ENCODE results near the gene EPHA8.

DNA sequence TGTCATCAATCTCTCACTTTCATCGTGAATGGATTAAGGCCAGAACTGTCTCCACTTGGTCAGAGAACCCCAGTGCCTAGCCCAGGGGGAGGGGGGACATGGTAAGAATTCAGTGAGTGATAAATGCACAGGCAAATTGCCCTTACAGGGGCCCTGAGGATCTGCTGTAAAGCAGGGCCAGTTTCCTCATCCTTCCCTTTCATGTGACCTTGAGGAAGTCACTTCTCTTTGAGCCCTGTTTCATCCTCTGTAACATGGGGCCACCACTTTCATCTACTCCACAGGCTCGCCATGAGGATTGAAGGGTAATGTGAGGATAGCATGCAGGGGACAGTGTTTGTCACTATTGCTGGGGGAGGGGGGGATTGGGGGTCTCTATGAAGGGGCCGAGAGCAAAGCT lies 45.1 kb downstream of the EPHA8 start:
- TF ChIP-seq ZNF384 (IDR thresholded peaks at IDR 0.05) (no peak), TARDBP (IDR thresholded peaks at IDR 0.05) (no peak), ARNT (IDR thresholded peaks at IDR 0.05) (no peak), FOXA1 (IDR thresholded peaks at IDR 0.05) (no peak), FOXM1 (IDR thresholded peaks at IDR 0.05; ENCODE audit: borderline replicate concordance) (no peak), FOXK2 (IDR thresholded peaks at IDR 0.05) (no peak), SP1 (IDR thresholded peaks at IDR 0.05) (no peak), CTBP1 (IDR thresholded peaks at IDR 0.05; ENCODE audit: borderline replicate concordance) (no peak), SUZ12 (IDR thresholded peaks at IDR 0.05) (no peak), LEF1 (IDR thresholded peaks at IDR 0.05; ENCODE audit: borderline replicate concordance) (no peak), NFRKB (IDR thresholded peaks at IDR 0.05) (no peak), L3MBTL2 (conservative IDR thresholded peaks at IDR 0.05) (no peak), BHLHE40 (IDR thresholded peaks at IDR 0.05; ENCODE audit: borderline replicate concordance) (no peak)
